ENCODE results near the gene AHSG. TPM values are rescaled to one million over a fixed set of nuclear protein-coding genes. Genes with fewer than 3 reads are reported as not detected.

AHSG gene
- total RNA-seq, 1 experiment from 2014 or later, result 1.6 TPM

DNA sequence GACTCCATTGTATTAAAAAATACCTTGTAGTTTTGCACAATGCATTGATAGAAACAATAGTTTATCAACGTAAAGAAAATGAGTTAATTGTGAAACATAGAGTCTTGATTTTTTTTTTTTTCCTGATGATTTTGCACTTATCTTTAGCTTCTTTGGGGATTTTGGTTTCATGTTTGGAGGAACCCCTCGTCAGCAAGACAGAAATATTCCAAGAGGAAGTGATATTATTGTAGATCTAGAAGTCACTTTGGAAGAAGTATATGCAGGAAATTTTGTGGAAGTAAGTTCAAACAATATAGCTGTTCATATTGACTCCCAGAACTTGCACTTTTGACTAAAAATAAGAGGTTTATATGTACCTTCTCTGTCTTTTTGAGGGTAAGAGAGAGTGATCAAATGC is 35.3 kb upstream of the AHSG start (continued):
- TF ChIP-seq FOSL1 (IDR thresholded peaks at IDR 0.05; ENCODE audit: low read depth) (no peak), RAD21 (IDR thresholded peaks at IDR 0.05; ENCODE audit: low read depth) (no peak), EGR1 (IDR thresholded peaks at IDR 0.05; ENCODE audit: low read depth) (no peak)
- TF ChIP-seq, protein P1, sequence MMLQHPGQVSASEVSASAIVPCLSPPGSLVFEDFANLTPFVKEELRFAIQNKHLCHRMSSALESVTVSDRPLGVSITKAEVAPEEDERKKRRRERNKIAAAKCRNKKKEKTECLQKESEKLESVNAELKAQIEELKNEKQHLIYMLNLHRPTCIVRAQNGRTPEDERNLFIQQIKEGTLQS (IDR thresholded peaks at IDR 0.05), result no peak

- peaks cover 18% of the 10 kb centered on the region; the same call in 1 of the 2 replicates for H3K79me2 ChIP-seq (ENCODE audit: insufficient read depth, low read length)
- intact Hi-C loops (cut with micrococcal nuclease), result loop anchor here (10.0 kb wide), 1 partner anchor 244 kb away; no protein-coding TSS in a partner anchor
- peaks cover 76 to 83% of the 10 kb centered on the region in 2 experiments for H3K36me3 ChIP-seq (ENCODE audit: control insufficient read depth in 1 of 2, insufficient read depth in 2 of 2, low read length in 2 of 2)
- H3K9me2 ChIP-seq (ENCODE audit: insufficient read depth), result no peaks in the 10 kb centered on the region
- no peak for TF ChIP-seq CEBPB (IDR thresholded peaks at IDR 0.05; ENCODE audit: low read depth)
- TF ChIP-seq ELF1 (IDR thresholded peaks at IDR 0.05; ENCODE audit: borderline replicate concordance, low read depth), result no peak
- TF ChIP-seq EZH2 (IDR thresholded peaks at IDR 0.05), result no peak
- TF ChIP-seq SIN3A (IDR thresholded peaks at IDR 0.05; ENCODE audit: low read depth), result no peak
- no peak for TF ChIP-seq MAX (IDR thresholded peaks at IDR 0.05)
- TF ChIP-seq FOSL1 (IDR thresholded peaks at IDR 0.05; ENCODE audit: low read depth), result no peak
- TF ChIP-seq YY1 (IDR thresholded peaks at IDR 0.05; ENCODE audit: extremely low read depth, insufficient replicate concordance, low read depth, low read length), result no peak
- TF ChIP-seq CTCF (IDR thresholded peaks at IDR 0.05 in 2 of 3, conservative IDR thresholded peaks at IDR 0.05 in 1 of 3; ENCODE audit: borderline replicate concordance in 1 of 3, insufficient read depth in 1 of 3, low read depth in 2 of 3, low read length in 2 of 3), result no peak
- TF ChIP-seq SRF (IDR thresholded peaks at IDR 0.05; ENCODE audit: low read depth), result no peak
- no peak for TF ChIP-seq SP1 (IDR thresholded peaks at IDR 0.05; ENCODE audit: low read depth)
- no peak for TF ChIP-seq POLR2A (IDR thresholded peaks at IDR 0.05; ENCODE audit: borderline replicate concordance, extremely low read depth, insufficient read depth, insufficient read length)
- TF ChIP-seq TCF7L2 (IDR thresholded peaks at IDR 0.05; ENCODE audit: borderline replicate concordance, extremely low read depth, insufficient read depth, insufficient read length), result no peak
- no peak for TF ChIP-seq EZH2phosphoT487 (IDR thresholded peaks at IDR 0.05; ENCODE audit: borderline replicate concordance)
- H4K20me1 ChIP-seq (ENCODE audit: insufficient read depth), result no peaks in the 10 kb centered on the region
- no TSS peak for BruUV-seq (replicated peaks)
- CTCF ChIA-PET, result no interaction called here
- no peaks in the 10 kb centered on the region for H3K9me3 ChIP-seq (ENCODE audit: control insufficient read depth in 1 of 2, insufficient read depth in 1 of 2, low read depth in 1 of 2, low read length in 2 of 2)
- no peak overlapping the region for H2AFZ ChIP-seq (ENCODE audit: low read depth, low read length, poor library complexity, severe bottlenecking)
- DNase-seq (ENCODE audit: low read depth, low spot score) (no peak), ATAC-seq (no peak)
- H3K27ac ChIP-seq (ENCODE audit: low read depth, low read length), result no peak overlapping the region
- H3K4me2 ChIP-seq (ENCODE audit: low read length), result no peak overlapping the region
- no peak overlapping the region for H3K9ac ChIP-seq (ENCODE audit: low read length)
- RAD21 ChIA-PET (ENCODE audit: low non-redundant PET in 1 of 2, low total read pairs in 2 of 2, uncharacterized antibody in 2 of 2, unreplicated experiment in 2 of 2), result no interaction called here
- POLR2A ChIA-PET, result interaction anchor here (2.1 kb wide), 1 partner anchor 11 kb away, joined by 9 read pairs; the partner anchor contains the start of gene DNAJB11
- H3K27me3 ChIP-seq (ENCODE audit: insufficient read depth, low read length), result no peaks in the 10 kb centered on the region
- H3K4me1 ChIP-seq (ENCODE audit: control insufficient read depth in 1 of 2, insufficient read depth in 2 of 2, low read length in 2 of 2), result no peaks in the 10 kb centered on the region
- no peak overlapping the region for H3K4me3 ChIP-seq (replicated peaks in 1 of 2; ENCODE audit: low read depth in 1 of 2, low read length in 2 of 2)
These were observed 32.1 kb upstream of the AHSG start for GRCh38 chr3:186580785-186581184.

Measured in HCT116 (cell line).